B cell (primary cell): ENCODE results near the gene KLHL15. TPM values are rescaled to one million over a fixed set of nuclear protein-coding genes. Genes with fewer than 3 reads are reported as not detected.
"Not testable (repeated sequence)": the region's sequence is repeated elsewhere in the genome, so short reads cannot be mapped to it uniquely, and the experiment has no call there.

Experiments used
- ATAC-seq: fragments of 200-7000 bp; cut with Tn5 transposase; one replicate; pipeline ENCODE4 v1.10.0; 2021; ENCODE audit warnings: low read depth, mild to moderate bottlenecking, moderate number of reproducible peaks, moderate library complexity
- CTCF ChIA-PET: fragments of 350-600 bp; sonication (Branson Sonifier 250); formaldehyde crosslinking; loops from one replicate; lab custom pipeline; 2021; ENCODE audit warnings: antibody characterized with exemption, inconsistent platforms; lab: Charles Lee
- POLR2A ChIA-PET: fragments of 350-600 bp; sonication (Branson Sonifier 250); formaldehyde crosslinking; loops from one replicate; lab custom pipeline; 2021; ENCODE audit warnings: antibody characterized with exemption; lab: Charles Lee
- DNase-seq: peaks from one replicate; pipeline ENCODE4 v3.0.0; 2013
- H2AFZ ChIP-seq: 2 replicates; pipeline ENCODE4 v1.6.1; 2012; ENCODE audit warnings: mild to moderate bottlenecking, low read depth, low read length; ENCODE audit not compliant: insufficient read depth, poor library complexity, severe bottlenecking
- H3K27ac ChIP-seq, 2 donors: 1 replicate in 1 of 2; 2 replicates in 1 of 2; pipeline ENCODE4 v1.5.1; 2012 to 2013; ENCODE audit warnings: low read length in 2 of 2, mild to moderate bottlenecking in 2 of 2, moderate library complexity in 1 of 2
- H3K27me3 ChIP-seq, 4 experiments: fragments of 200-600 bp in 1 of 4; sonication (generic) in 1 of 4; replicated peaks in 1 of 4; 1 replicate in 2 of 4; 2 replicates in 2 of 4; pipeline versions ENCODE4 v1.6.1 to v1.7.0; 2013 to 2016; ENCODE audit warnings: low read length in 3 of 4, mild to moderate bottlenecking in 2 of 4, mixed read lengths in 1 of 4, moderate library complexity in 1 of 4; ENCODE audit not compliant: insufficient read depth in 4 of 4, control insufficient read depth in 3 of 4; ENCODE audit errors: control extremely low read depth in 1 of 4
- H3K36me3 ChIP-seq, 2 experiments: replicated peaks in 1 of 2; 1 replicate in 1 of 2; 2 replicates in 1 of 2; pipeline versions ENCODE4 v1.6.1 to v1.7.1; 2013; ENCODE audit warnings: low read length in 1 of 2; ENCODE audit not compliant: insufficient read depth in 2 of 2, control insufficient read depth in 1 of 2; ENCODE audit errors: control extremely low read depth in 1 of 2, extremely low read depth in 1 of 2
- H3K4me1 ChIP-seq, 2 donors: fragments of 200-600 bp in 1 of 2; sonication (generic) in 1 of 2; 1 replicate in 1 of 2; 2 replicates in 1 of 2; pipeline versions ENCODE4 v1.5.1 to v1.6.1; 2013 to 2017; ENCODE audit warnings: low read length in 2 of 2; ENCODE audit not compliant: control insufficient read depth in 2 of 2, insufficient read depth in 2 of 2
- H3K4me2 ChIP-seq: replicated peaks from 2 replicates; pipeline ENCODE3; 2012; ENCODE audit warnings: mild to moderate bottlenecking, low read depth, low read length; ENCODE audit not compliant: poor library complexity, severe bottlenecking
- H3K4me3 ChIP-seq, 5 experiments: fragments of 200-600 bp in 1 of 5; sonication (generic) in 1 of 5; 1 replicate in 3 of 5; 2 replicates in 2 of 5; pipeline versions ENCODE4 v1.5.1 to v1.7.0; 2011 to 2016; ENCODE audit warnings: low read length in 4 of 5, mild to moderate bottlenecking in 4 of 5, low read depth in 2 of 5, control low read depth in 1 of 5, moderate library complexity in 1 of 5; ENCODE audit not compliant: insufficient read depth in 1 of 5; ENCODE audit errors: control extremely low read depth in 1 of 5, extremely low read depth in 1 of 5
- H3K79me2 ChIP-seq: fragments of 200-600 bp; sonication (generic); one replicate; pipeline ENCODE4 v1.6.0; 2016; ENCODE audit warnings: low read length; ENCODE audit not compliant: control insufficient read depth, insufficient read depth
- H3K9ac ChIP-seq: fragments of 200-600 bp; sonication (generic); 2 replicates; pipeline ENCODE4 v1.6.1; 2017; ENCODE audit warnings: mild to moderate bottlenecking, low read length, moderate library complexity
- H3K9me3 ChIP-seq, 3 donors: one replicate each; pipeline versions ENCODE4 v1.6.1 to v1.7.1; 2013; ENCODE audit warnings: low read length in 2 of 3; ENCODE audit not compliant: control insufficient read depth in 2 of 3, insufficient read depth in 1 of 3; ENCODE audit errors: control extremely low read depth in 1 of 3
- H4K20me1 ChIP-seq: 2 replicates; pipeline ENCODE4 v1.6.0; 2012; ENCODE audit warnings: mild to moderate bottlenecking, low read length; ENCODE audit not compliant: insufficient read depth, control insufficient read depth, poor library complexity, severe bottlenecking
- H3K27ac Mint-ChIP-seq: one replicate; pipeline ENCODE4 v1.8.0; 2021; ENCODE audit warnings: mixed read lengths
- H3K27me3 Mint-ChIP-seq: one replicate; pipeline ENCODE4 v1.8.0; 2021; ENCODE audit warnings: mixed read lengths
- H3K4me1 Mint-ChIP-seq: one replicate; pipeline ENCODE4 v1.8.0; 2021; ENCODE audit warnings: mixed read lengths
- H3K4me3 Mint-ChIP-seq: one replicate; pipeline ENCODE4 v1.8.0; 2021; ENCODE audit warnings: mixed read lengths
- H3K9me3 Mint-ChIP-seq: one replicate; pipeline ENCODE4 v1.8.0; 2022; ENCODE audit warnings: mixed read lengths; ENCODE audit not compliant: insufficient read depth
- CTCF ChIP-seq: fragments of 200-600 bp; IDR thresholded peaks from one replicate; pipeline ENCODE4 v1.8.0; 2022; ENCODE audit warnings: antibody characterized with exemption, mild to moderate bottlenecking
- EZH2 ChIP-seq: IDR thresholded peaks from 2 replicates; pipeline ENCODE4 v1.6.1; 2012; ENCODE audit warnings: borderline replicate concordance, low read depth, mild to moderate bottlenecking, moderate library complexity, low read length; ENCODE audit not compliant: insufficient read depth, poor library complexity, severe bottlenecking
- WGBS: methylation state at CpG from one replicate; pipeline ENCODE4 v1.1.5; 2013; ENCODE audit warnings: missing lambda C conversion rate; ENCODE audit not compliant: insufficient coverage; 5-methylcytosine and 5-hydroxymethylcytosine counted together
- intact Hi-C: fragments of 100-400 bp; cut with micrococcal nuclease; formaldehyde crosslinking; loops from one replicate; pipeline ENCODE4 v1.10.0; 2022
- polyA plus RNA-seq: library from polyadenylated mRNA; depleted of rRNA; stranded (reverse); fragments of >200 nt; gene quantifications from 2 replicates; pipeline ENCODE4 v1.2.3, GENCODE V29; 2012
- total RNA-seq, 2 donors: library from RNA; stranded (reverse); fragments of 120-200 nt in 1 of 2; gene quantifications; 1 replicate in 1 of 2; 2 replicates in 1 of 2; pipeline versions ENCODE4 v1.2.3 to v1.2.4, GENCODE V29; 2013 to 2022

The KLHL15 gene
- total and polyA plus RNA-seq, 2 donors (not counting 1 experiment from before 2014, with no cell fraction given) = 5.4 to 8.2 TPM

GRCh38 chrX:24054182-24055042 is 27.4 kb upstream of the KLHL15 start, which contains the start of gene EIF2S3:
TSS of gene EIF2S3 (plus strand) at chrX:24054956. CDS start at chrX:24054969, 13 bp downstream.
- Mint-ChIP-seq H3K27me3 (no peaks in the 10 kb centered on the region), H3K4me3 (peak within 1 kb of the TSS; percentile 99), H3K27ac (peak within 1 kb of the TSS; percentile 100), H3K9me3 (no peaks in the 10 kb centered on the region), H3K4me1 (peaks cover 3% of the 10 kb centered on the region)
- Histone ChIP-seq H2AFZ (no peak within 1 kb of the TSS), H3K27me3 (no peaks in the 10 kb centered on the region), H3K4me1 (no peaks in the 10 kb centered on the region), H3K79me2 (peaks cover 18% of the 10 kb centered on the region), H3K9ac (no peak within 1 kb of the TSS), H3K9me3 (no peaks in the 10 kb centered on the region), H3K4me3 (peak within 1 kb of the TSS; percentile 76 to 98 (median 89)), H4K20me1 (peaks cover 4% of the 10 kb centered on the region), H3K36me3 (peaks cover 4 to 7% of the 10 kb centered on the region in 2 experiments), H3K4me2 (peak within 1 kb of the TSS; percentile 79), H3K27ac (no peak within 1 kb of the TSS)
- TF ChIP-seq EZH2 = no peak
- peak; percentile 71 for TF ChIP-seq CTCF
- DNase-seq = peak; percentile 95
- intact Hi-C loops = loop anchor here (1.0 to 5.0 kb wide), 5 partner anchors 29 to 387 kb away; partner anchors contain the start of genes ACOT9, CXorf58 and PRDX4
- ATAC-seq = peak; percentile 80
- under 1% methylated on average over 31 of the region's 57 CpGs for WGBS
- POLR2A ChIA-PET = interaction anchor here (0.7 to 2.8 kb wide), 12 partner anchors 11 to 312 kb away, joined by 3 to 40 read pairs (median 6); partner anchors contain the start of genes ACOT9, SAT1 and ZFX
- CTCF ChIA-PET = interaction anchor here (0.6 to 4.6 kb wide), 20 partner anchors 12 to 387 kb away, joined by 3 to 41 read pairs (median 3); partner anchors contain the start of genes APOO, CXorf58, KLHL15 and PRDX4

- not testable (repeated sequence) for H3K9me3 Mint-ChIP-seq
- WGBS = 95% methylated on average over 3 of the region's 26 CpGs
Observed at GRCh38 chrX:24050522-24051318, 23.7 kb upstream of the KLHL15 start.

GRCh38 chrX:24049643-24050042 is 22.7 kb upstream of the KLHL15 start:
- H3K27me3 Mint-ChIP-seq, H3K4me1 Mint-ChIP-seq, H3K4me2 ChIP-seq, H4K20me1 ChIP-seq, H3K4me3 Mint-ChIP-seq, H3K9ac ChIP-seq, ATAC-seq, H3K9me3 ChIP-seq, POLR2A ChIA-PET, H2AFZ ChIP-seq, H3K36me3 ChIP-seq, H3K27me3 ChIP-seq, DNase-seq, H3K9me3 Mint-ChIP-seq, H3K4me3 ChIP-seq, H3K27ac Mint-ChIP-seq, CTCF ChIA-PET, H3K27ac ChIP-seq, H3K4me1 ChIP-seq: not testable (repeated sequence)
- H3K79me2 ChIP-seq = peaks cover 11% of the 10 kb centered on the region
- intact Hi-C loops = loop anchor here (5.0 kb wide), 1 partner anchor 307 kb away; the partner anchor contains the start of gene ACOT9
- WGBS = 98% methylated on average over 9 of the region's 24 CpGs

More at GRCh38 chrX:24050522-24051318, 23.7 kb upstream of the KLHL15 start:
- ATAC-seq, H3K27ac ChIP-seq, H3K4me1 Mint-ChIP-seq, H2AFZ ChIP-seq, H3K9me3 ChIP-seq, H3K9ac ChIP-seq, H3K36me3 ChIP-seq, H3K27me3 ChIP-seq, H4K20me1 ChIP-seq, H3K27me3 Mint-ChIP-seq, POLR2A ChIA-PET, H3K4me3 ChIP-seq, H3K4me2 ChIP-seq, H3K27ac Mint-ChIP-seq, DNase-seq, H3K4me1 ChIP-seq, CTCF ChIA-PET: not testable (repeated sequence)
- H3K4me3 Mint-ChIP-seq = peak overlapping the region; percentile 45
- peaks cover 11% of the 10 kb centered on the region for H3K79me2 ChIP-seq
- intact Hi-C loops = loop anchor here (5.0 kb wide), 1 partner anchor 308 kb away; the partner anchor contains the start of gene ACOT9
